Colon (tissue), 2 donors: ENCODE data around the gene TCTN3.
"Not testable (repeated sequence)": the region's sequence is repeated elsewhere in the genome, so short reads cannot be mapped to it uniquely, and the experiment has no call there.

Source experiments
- FAIRE-seq: peaks from 2 replicates; lab custom pipeline; 2012; peaks lifted over from hg19 to GRCh38; lab: Jason Lieb, UNC
- donor health status: control.
- donor health status: control.

Gene TCTN3

GRCh38 chr10:95628786-95629185 is 64.9 kb downstream of the TCTN3 start:
- no peak for FAIRE-seq

GRCh38 chr10:95626500-95626899 is 67.2 kb downstream of the TCTN3 start:
- no peak for FAIRE-seq

GRCh38 chr10:95620415-95620814 is 73.3 kb downstream of the TCTN3 start:
- not testable (repeated sequence) for FAIRE-seq

GRCh38 chr10:95618101-95618500 is 75.6 kb downstream of the TCTN3 start:
- no peak for FAIRE-seq

- FAIRE-seq = no peak
Measured at GRCh38 chr10:95616446-95616845, 77.3 kb downstream of the TCTN3 start.
